PC-9 (cell line): ENCODE data around the gene UBE3A. TPM values are rescaled to one million over a fixed set of nuclear protein-coding genes. Genes with fewer than 3 reads are reported as not detected.

Source experiments
- BruUV-seq: library from RNA; stranded (reverse); fragments of 400-500 nt; replicated peaks from 2 replicates; lab custom pipeline; 2021; lab: Mats Ljungman, UMichigan
- CTCF ChIA-PET: fragments of 300-600 bp; sonication (Branson Sonifier 250); formaldehyde crosslinking; loops from one replicate; lab custom pipeline; 2022; ENCODE audit warnings: antibody characterized with exemption; lab: Charles Lee
- POLR2A ChIA-PET: fragments of 300-600 bp; sonication (Branson Sonifier 250); formaldehyde crosslinking; loops from one replicate; lab custom pipeline; 2022; ENCODE audit warnings: antibody characterized with exemption; ENCODE audit not compliant: unreplicated experiment; lab: Charles Lee
- DNase-seq, 2 experiments: peaks; one replicate each; pipeline versions ENCODE4 v3.0.0 to v3.0.0-alpha.2; 2015 to 2022; ENCODE audit warnings: mixed read lengths in 1 of 2
- H2AFZ ChIP-seq: fragments of 200-600 bp; sonication (generic); 2 replicates; pipeline ENCODE4 v1.8.1; 2017; ENCODE audit warnings: antibody characterized with exemption
- H3F3A ChIP-seq: fragments of 200-600 bp; sonication (generic); 2 replicates; pipeline ENCODE4 v1.8.1; 2017; ENCODE audit warnings: antibody characterized with exemption, mild to moderate bottlenecking, low read depth; ENCODE audit not compliant: insufficient read depth
- H3K27ac ChIP-seq: fragments of 200-600 bp; sonication (generic); 2 replicates; pipeline ENCODE4 v1.6.1; 2016; ENCODE audit warnings: mixed run types
- H3K27me3 ChIP-seq: fragments of 200-600 bp; sonication (generic); 2 replicates; pipeline ENCODE4 v1.6.1; 2016; ENCODE audit warnings: low read depth, mixed run types; ENCODE audit not compliant: insufficient read depth
- H3K36me3 ChIP-seq: fragments of 200-600 bp; sonication (generic); 2 replicates; pipeline ENCODE4 v1.6.1; 2016; ENCODE audit warnings: low read depth, mixed run types
- H3K4me1 ChIP-seq: fragments of 200-600 bp; sonication (generic); replicated peaks from 2 replicates; pipeline ENCODE4 v1.6.1; 2016; ENCODE audit warnings: mixed run types; ENCODE audit not compliant: insufficient read depth
- H3K4me2 ChIP-seq: fragments of 200-600 bp; sonication (generic); 2 replicates; pipeline ENCODE4 v1.6.1; 2017; ENCODE audit warnings: mixed run types
- H3K4me3 ChIP-seq: fragments of 200-600 bp; sonication (generic); 2 replicates; pipeline ENCODE4 v1.6.1; 2016; ENCODE audit warnings: mixed run types
- H3K79me2 ChIP-seq: fragments of 200-600 bp; sonication (generic); 2 replicates; pipeline ENCODE4 v1.6.1; 2017; ENCODE audit warnings: low read depth, mixed run types
- H3K9me2 ChIP-seq: fragments of 200-600 bp; sonication (generic); 2 replicates; pipeline ENCODE4 v1.8.1; 2017; ENCODE audit warnings: mild to moderate bottlenecking; ENCODE audit not compliant: insufficient read depth
- H3K9me3 ChIP-seq: fragments of 200-600 bp; sonication (generic); 2 replicates; pipeline ENCODE4 v1.8.1; 2016; ENCODE audit warnings: low read depth; ENCODE audit not compliant: insufficient read depth
- H4K20me1 ChIP-seq: fragments of 200-600 bp; sonication (generic); 2 replicates; pipeline ENCODE4 v1.8.1; 2017; ENCODE audit not compliant: insufficient read depth
- EZH2 ChIP-seq: fragments of 200-600 bp; sonication (generic); IDR thresholded peaks from 2 replicates; pipeline ENCODE4 v1.8.0; 2017; ENCODE audit warnings: antibody characterized with exemption, low read depth
- intact Hi-C: fragments of 100-400 bp; cut with micrococcal nuclease; formaldehyde crosslinking; loops from one replicate; pipeline ENCODE4 v1.10.0; 2022; ENCODE audit not compliant: unreplicated experiment
- total RNA-seq: library from RNA; stranded (reverse); gene quantifications from 2 replicates; pipeline ENCODE4 v1.2.3, GENCODE V29; 2021
- TF ChIP-seq, protein P1 (sequence below): fragments of 200-600 bp; sonication (generic); conservative IDR thresholded peaks from 2 replicates; pipeline ENCODE4 v1.6.1; 2017; ENCODE audit warnings: mixed run types, antibody characterized with exemption, mild to moderate bottlenecking, moderate library complexity

The UBE3A gene
- total RNA-seq, 1 experiment from 2014 or later, result 65.2 TPM

- Histone ChIP-seq H3K4me3 (no peak overlapping the region), H3K9me3 (no peaks in the 10 kb centered on the region), H4K20me1 (peaks cover 5% of the 10 kb centered on the region; the same call in 1 of the 2 replicates), H2AFZ (no peak overlapping the region), H3K79me2 (peaks cover 3% of the 10 kb centered on the region; the same call in 1 of the 2 replicates), H3K4me2 (no peak overlapping the region), H3K36me3 (no peaks in the 10 kb centered on the region), H3K27me3 (no peaks in the 10 kb centered on the region), H3K27ac (no peak overlapping the region), H3F3A (no peaks in the 10 kb centered on the region), H3K4me1 (no peaks in the 10 kb centered on the region), H3K9me2 (no peaks in the 10 kb centered on the region)
- POLR2A ChIA-PET, result no interaction called here
- BruUV-seq, result no TSS peak
- TF ChIP-seq, protein P1, sequence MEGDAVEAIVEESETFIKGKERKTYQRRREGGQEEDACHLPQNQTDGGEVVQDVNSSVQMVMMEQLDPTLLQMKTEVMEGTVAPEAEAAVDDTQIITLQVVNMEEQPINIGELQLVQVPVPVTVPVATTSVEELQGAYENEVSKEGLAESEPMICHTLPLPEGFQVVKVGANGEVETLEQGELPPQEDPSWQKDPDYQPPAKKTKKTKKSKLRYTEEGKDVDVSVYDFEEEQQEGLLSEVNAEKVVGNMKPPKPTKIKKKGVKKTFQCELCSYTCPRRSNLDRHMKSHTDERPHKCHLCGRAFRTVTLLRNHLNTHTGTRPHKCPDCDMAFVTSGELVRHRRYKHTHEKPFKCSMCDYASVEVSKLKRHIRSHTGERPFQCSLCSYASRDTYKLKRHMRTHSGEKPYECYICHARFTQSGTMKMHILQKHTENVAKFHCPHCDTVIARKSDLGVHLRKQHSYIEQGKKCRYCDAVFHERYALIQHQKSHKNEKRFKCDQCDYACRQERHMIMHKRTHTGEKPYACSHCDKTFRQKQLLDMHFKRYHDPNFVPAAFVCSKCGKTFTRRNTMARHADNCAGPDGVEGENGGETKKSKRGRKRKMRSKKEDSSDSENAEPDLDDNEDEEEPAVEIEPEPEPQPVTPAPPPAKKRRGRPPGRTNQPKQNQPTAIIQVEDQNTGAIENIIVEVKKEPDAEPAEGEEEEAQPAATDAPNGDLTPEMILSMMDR, result no peak
- no peak for TF ChIP-seq EZH2
- intact Hi-C loops, result no loop called here
- no peak for DNase-seq
- CTCF ChIA-PET, result no interaction called here
These were observed 70.0 kb downstream of the UBE3A start for GRCh38 chr15:25368850-25369249.

DNA sequence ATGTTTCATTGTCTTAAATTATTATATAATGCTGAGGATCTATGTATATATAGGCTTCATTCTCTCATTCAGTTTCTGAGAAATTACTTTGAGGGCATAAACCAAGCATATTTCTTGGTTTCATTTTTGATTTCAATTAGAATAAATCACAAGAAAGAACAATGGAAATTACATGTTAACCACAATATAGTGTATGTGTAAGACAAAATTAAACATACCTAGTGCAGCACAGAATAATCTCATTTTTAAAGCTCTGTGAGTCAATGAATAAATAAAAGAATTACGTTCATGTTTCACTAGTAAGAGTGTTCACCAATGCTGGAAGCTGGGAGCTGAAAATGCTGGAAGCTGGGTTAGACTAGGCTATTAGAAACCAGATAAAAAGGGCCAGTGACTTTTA lies 72.8 kb downstream of the UBE3A start:
- peaks cover 3% of the 10 kb centered on the region; the same call in 1 of the 2 replicates for H3K79me2 ChIP-seq
- no peaks in the 10 kb centered on the region for H3F3A ChIP-seq
- no peaks in the 10 kb centered on the region for H3K9me2 ChIP-seq
- no peaks in the 10 kb centered on the region for H3K4me1 ChIP-seq
- peaks cover 5% of the 10 kb centered on the region; the same call in 1 of the 2 replicates for H4K20me1 ChIP-seq
- DNase-seq, result no peak
- H3K9me3 ChIP-seq, result no peaks in the 10 kb centered on the region
- BruUV-seq, result no TSS peak
- H3K4me3 ChIP-seq, result no peak overlapping the region
- intact Hi-C loops, result no loop called here
- H3K4me2 ChIP-seq, result no peak overlapping the region
- no peak overlapping the region for H2AFZ ChIP-seq
- ChIA-PET CTCF (no interaction called here), POLR2A (no interaction called here)
- no peak overlapping the region for H3K27ac ChIP-seq
- no peaks in the 10 kb centered on the region for H3K36me3 ChIP-seq
- no peaks in the 10 kb centered on the region for H3K27me3 ChIP-seq
- TF ChIP-seq, protein P1, result no peak
- no peak for TF ChIP-seq EZH2

DNA sequence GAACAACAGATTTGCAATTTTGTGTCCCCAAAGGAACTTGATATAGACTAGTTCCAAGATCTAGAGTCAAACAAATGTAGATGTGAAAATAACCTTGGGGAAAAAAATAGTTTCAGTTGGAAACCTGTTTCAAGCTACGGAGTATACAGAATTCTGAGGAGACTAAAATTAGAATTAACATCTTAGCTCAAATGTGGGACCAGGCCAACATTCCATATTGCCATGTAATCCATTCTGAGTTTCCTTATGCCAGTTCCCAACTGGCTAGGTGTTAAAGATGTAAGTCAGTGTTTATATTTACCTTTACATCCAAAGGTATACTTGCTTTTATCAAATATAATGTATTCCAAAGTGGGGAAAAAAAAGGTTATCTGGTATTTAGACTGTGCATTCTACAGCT lies 76.3 kb downstream of the UBE3A start:
- Histone ChIP-seq H4K20me1 (no peaks in the 10 kb centered on the region), H3K4me2 (no peak overlapping the region), H3F3A (no peaks in the 10 kb centered on the region), H3K79me2 (peaks cover 3% of the 10 kb centered on the region; the same call in 1 of the 2 replicates), H2AFZ (no peak overlapping the region), H3K4me3 (no peak overlapping the region), H3K4me1 (no peaks in the 10 kb centered on the region), H3K9me2 (no peaks in the 10 kb centered on the region), H3K27me3 (no peaks in the 10 kb centered on the region), H3K9me3 (no peaks in the 10 kb centered on the region), H3K36me3 (no peaks in the 10 kb centered on the region), H3K27ac (no peak overlapping the region)
- DNase-seq, result no peak
- intact Hi-C loops, result no loop called here
- no TSS peak for BruUV-seq
- POLR2A ChIA-PET, result no interaction called here
- CTCF ChIA-PET, result no interaction called here
- TF ChIP-seq, protein P1, result no peak
- TF ChIP-seq EZH2, result no peak
